K562 (cell line): ENCODE data around the gene NRTN. TPM values are rescaled to one million over a fixed set of nuclear protein-coding genes. Genes with fewer than 3 reads are reported as not detected.

Experiments used
- ATAC-seq: fragments of 200-7000 bp; cut with Tn5 transposase; 3 replicates; pipeline ENCODE4 v1.9.1; 2020; ENCODE audit warnings: moderate library complexity
- BruUV-seq: library from RNA; stranded (reverse); fragments of 400-500 nt; replicated peaks from 2 replicates; lab custom pipeline; 2021; lab: Mats Ljungman, UMichigan
- CTCF ChIA-PET: fragments of 300-600 bp; formaldehyde crosslinking; extraction: SDS; loops from one replicate; lab custom pipeline; 2021; ENCODE audit warnings: low intra/inter-chr PET ratio; lab: Yijun Ruan, JAX
- POLR2A ChIA-PET: fragments of 300-600, 350-650 bp; sonication (Branson Sonifier 250); formaldehyde crosslinking; extraction: SDS; loops from one replicate; lab custom pipeline; 2021; ENCODE audit warnings: antibody characterized with exemption, inconsistent platforms; lab: Yijun Ruan, JAX
- DNase-seq, 4 experiments: peaks; one replicate each; pipeline versions ENCODE4 v3.0.0 to v3.0.0-alpha.2; 2011 to 2018; ENCODE audit warnings: low spot score in 3 of 4, mixed read lengths in 3 of 4; ENCODE audit errors: extremely low read depth in 1 of 4
- FAIRE-seq: peaks from 2 replicates; lab custom pipeline; 2011; peaks lifted over from hg19 to GRCh38; lab: Jason Lieb, UNC
- H2AFZ ChIP-seq: 2 replicates; pipeline ENCODE4 v1.6.0; 2011; ENCODE audit warnings: low read depth, low read length, control low read depth, inconsistent platforms
- H3K27ac ChIP-seq: fragments of 200-600 bp; 3 replicates; pipeline ENCODE4 v1.8.0; 2011; ENCODE audit warnings: low read depth, mild to moderate bottlenecking, control low read depth, inconsistent platforms, low read length, moderate library complexity, mixed read lengths; ENCODE audit errors: extremely low read depth
- H3K27me3 ChIP-seq, 2 experiments: fragments of 300-600 bp in 1 of 2; 2 replicates in 1 of 2; 3 replicates in 1 of 2; pipeline versions ENCODE4 v1.6.0 to v1.8.0; 2011; ENCODE audit warnings: inconsistent platforms in 2 of 2, low read length in 2 of 2, mild to moderate bottlenecking in 1 of 2, mixed read lengths in 1 of 2, moderate library complexity in 1 of 2; ENCODE audit not compliant: control insufficient read depth in 2 of 2, insufficient read depth in 2 of 2
- H3K36me3 ChIP-seq: fragments of 300-600 bp; 3 replicates; pipeline ENCODE4 v1.8.0; 2011; ENCODE audit warnings: mild to moderate bottlenecking, low read length, inconsistent platforms; ENCODE audit not compliant: control insufficient read depth, insufficient read depth
- H3K4me1 ChIP-seq, 2 experiments: fragments of 200-600 bp in 1 of 2; replicated peaks in 1 of 2; 2 replicates in 1 of 2; 3 replicates in 1 of 2; pipeline versions ENCODE4 v1.5.1 to v1.8.0; 2011; ENCODE audit warnings: inconsistent platforms in 2 of 2, low read length in 2 of 2, mild to moderate bottlenecking in 1 of 2, mixed read lengths in 1 of 2, moderate library complexity in 1 of 2; ENCODE audit not compliant: control insufficient read depth in 2 of 2, insufficient read depth in 2 of 2
- H3K4me2 ChIP-seq: 2 replicates; pipeline ENCODE4 v1.6.1; 2011; ENCODE audit warnings: low read length, control low read depth, inconsistent platforms, mixed read lengths; ENCODE audit not compliant: insufficient read depth
- H3K4me3 ChIP-seq: fragments of 200-600 bp; sonication (generic), shearing (Covaris generic); 2 replicates; pipeline ENCODE4 v1.5.1; 2016; ENCODE audit warnings: control low read depth, inconsistent platforms
- H3K79me2 ChIP-seq: fragments of 200-600 bp; 3 replicates; pipeline ENCODE4 v1.8.0; 2011; ENCODE audit warnings: low read length, inconsistent platforms; ENCODE audit not compliant: control insufficient read depth, insufficient read depth
- H3K9ac ChIP-seq, 2 experiments: 2 replicates each; pipeline versions ENCODE4 v1.6.0 to v1.6.1; 2011; ENCODE audit warnings: low read depth in 2 of 2, low read length in 2 of 2, control low read depth in 1 of 2, inconsistent platforms in 1 of 2, mild to moderate bottlenecking in 1 of 2, mixed read lengths in 1 of 2; ENCODE audit not compliant: insufficient read depth in 1 of 2
- H3K9me1 ChIP-seq: one replicate; pipeline ENCODE4 v1.6.0; 2011; ENCODE audit warnings: inconsistent platforms, mild to moderate bottlenecking, low read length, moderate library complexity; ENCODE audit not compliant: control insufficient read depth, insufficient read depth
- H3K9me3 ChIP-seq: replicated peaks from 2 replicates; pipeline ENCODE4 v1.5.1; 2011; ENCODE audit warnings: low read depth, low read length, inconsistent platforms; ENCODE audit not compliant: control insufficient read depth, insufficient read depth
- H4K20me1 ChIP-seq: replicated peaks from 2 replicates; pipeline ENCODE4 v1.6.1; 2011; ENCODE audit warnings: low read length, inconsistent platforms, mixed read lengths; ENCODE audit not compliant: control insufficient read depth, insufficient read depth
- HNRNPL ChIP-seq: fragments of 200-400 bp; formaldehyde crosslinking; IDR thresholded peaks from 2 replicates; pipeline ENCODE4 v1.6.1; 2017; ENCODE audit warnings: low read depth, mild to moderate bottlenecking, low read length
- HNRNPUL1 ChIP-seq: fragments of 200-400 bp; formaldehyde crosslinking; IDR thresholded peaks from 2 replicates; pipeline ENCODE4 v1.6.1; 2017; ENCODE audit warnings: low read length
- WGBS: fragments of 100-300 bp; shearing (Covaris generic); methylation state at CpG from one replicate; pipeline ENCODE4 v1.1.6; 2016; ENCODE audit warnings: low coverage, mixed read lengths; ENCODE audit not compliant: insufficient coverage; ENCODE audit errors: missing lambda C conversion rate; 5-methylcytosine and 5-hydroxymethylcytosine counted together
- in situ Hi-C: fragments of 300-500 bp; cut with MboI; formaldehyde crosslinking; loops from 4 replicates; pipeline ENCODE4 v1.15.0; 2018; ENCODE audit warnings: inconsistent platforms, mixed read lengths
- intact Hi-C: fragments of 100-400 bp; cut with micrococcal nuclease; formaldehyde crosslinking; loops from 2 replicates; pipeline ENCODE4 v1.14.2; 2022
- polyA plus RNA-seq, 8 experiments: library from polyadenylated mRNA; depleted of rRNA in 4 of 8; stranded (reverse) in 5 of 8; unstranded in 3 of 8; fragments of >200 nt; fragmentation: Nextera tagmentation in 2 of 8; fragmentation: Illumina TruSeq in 1 of 8; extraction: Ambion mirVana in 2 of 8; extraction: Trizol in 1 of 8; gene quantifications; 2 replicates each; pipeline versions ENCODE4 v1.2.1 to v1.2.3, GENCODE V29; 2011 to 2014; ENCODE audit warnings: inconsistent platforms in 1 of 8, missing spikeins in 1 of 8
- total RNA-seq, 7 experiments: library from RNA; depleted of rRNA in 6 of 7; stranded (reverse); fragments of >200 nt in 6 of 7; fragmentation: Illumina TruSeq in 2 of 7; extraction: Trizol in 2 of 7; gene quantifications; 2 replicates each; pipeline versions ENCODE4 v1.2.1 to v1.2.3, GENCODE V29; 2011 to 2021; ENCODE audit warnings: low replicate concordance in 1 of 7
- TF ChIP-seq, protein P1 (sequence below): fragments of 450-650 bp; IDR thresholded peaks from 2 replicates; pipeline ENCODE4 v1.6.1; 2018; ENCODE audit warnings: mild to moderate bottlenecking, low read depth; ENCODE audit not compliant: partially characterized antibody

NRTN gene
- total and polyA plus RNA-seq, 9 of the 15 experiments (the other 6 are each of a cell fraction or from before 2014, with no cell fraction given) = 0.62 to 8.1 (median 1.6) TPM; not detected in 2

DNA sequence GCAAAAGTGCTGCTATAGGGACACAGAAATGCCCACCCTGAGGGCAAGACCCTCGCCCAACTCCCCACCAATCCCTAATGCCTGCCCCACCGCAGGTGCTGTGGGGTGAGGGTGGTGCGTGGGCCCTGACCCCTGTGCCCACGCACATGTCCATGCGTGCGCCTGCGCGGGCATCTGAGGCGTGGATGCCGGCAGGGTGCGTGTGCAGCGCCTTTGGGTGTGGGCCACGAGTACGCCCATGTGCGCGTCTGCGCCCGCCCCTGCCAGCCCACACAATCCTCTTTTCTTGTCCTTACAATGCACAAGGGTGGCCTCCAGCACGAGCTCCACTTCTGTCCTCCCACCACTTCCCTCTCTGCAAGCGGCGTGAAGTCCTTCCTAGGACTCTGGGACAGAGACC lies 20.3 kb downstream of the NRTN start:
- 86% methylated on average over 18 of the region's 21 CpGs for WGBS
- no peak overlapping the region for H3K4me3 ChIP-seq
- H4K20me1 ChIP-seq = no peaks in the 10 kb centered on the region; the same call in 1 of the 2 replicates
- no TSS peak for BruUV-seq
- no peak overlapping the region for H2AFZ ChIP-seq
- TF ChIP-seq, protein P1, sequence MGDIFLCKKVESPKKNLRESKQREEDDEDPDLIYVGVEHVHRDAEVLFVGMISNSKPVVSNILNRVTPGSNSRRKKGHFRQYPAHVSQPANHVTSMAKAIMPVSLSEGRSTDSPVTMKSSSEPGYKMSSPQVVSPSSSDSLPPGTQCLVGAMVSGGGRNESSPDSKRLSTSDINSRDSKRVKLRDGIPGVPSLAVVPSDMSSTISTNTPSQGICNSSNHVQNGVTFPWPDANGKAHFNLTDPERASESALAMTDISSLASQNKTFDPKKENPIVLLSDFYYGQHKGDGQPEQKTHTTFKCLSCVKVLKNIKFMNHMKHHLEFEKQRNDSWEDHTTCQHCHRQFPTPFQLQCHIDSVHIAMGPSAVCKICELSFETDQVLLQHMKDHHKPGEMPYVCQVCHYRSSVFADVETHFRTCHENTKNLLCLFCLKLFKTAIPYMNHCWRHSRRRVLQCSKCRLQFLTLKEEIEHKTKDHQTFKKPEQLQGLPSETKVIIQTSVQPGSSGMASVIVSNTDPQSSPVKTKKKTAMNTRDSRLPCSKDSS = no peak
- TF ChIP-seq HNRNPL (0 out of 2 replicates have a peak, but pooled peaks have one; percentile 38), HNRNPUL1 (no peak)
- peaks cover 6 to 68% of the 10 kb centered on the region in 2 experiments; a peak in 4 of 5 replicates for H3K4me1 ChIP-seq
- CTCF ChIA-PET = interaction anchor here (0.6 kb wide), 1 partner anchor 135 kb away, joined by 3 read pairs; the partner anchor contains the start of gene RPL36
- no peaks in the 10 kb centered on the region for H3K9me3 ChIP-seq
- H3K27ac ChIP-seq = no peak overlapping the region
- no peak overlapping the region for H3K9ac ChIP-seq
- DNase-seq (no peak), FAIRE-seq (no peak), ATAC-seq (no peak)
- in situ Hi-C loops (no loop called here), intact Hi-C loops (no loop called here)
- no peak overlapping the region for H3K4me2 ChIP-seq
- H3K36me3 ChIP-seq = no peaks in the 10 kb centered on the region
- POLR2A ChIA-PET = no interaction called here
- peaks cover 3% of the 10 kb centered on the region for H3K9me1 ChIP-seq
- H3K79me2 ChIP-seq = peaks cover 4% of the 10 kb centered on the region; the same call in 1 of the 3 replicates
- H3K27me3 ChIP-seq = no peaks in the 10 kb centered on the region
